PFSK-1 (cell line): Measurements from ENCODE around the gene PXYLP1.

Experiments
- POLR2AphosphoS5 ChIP-seq: IDR thresholded peaks from 2 replicates; pipeline ENCODE4 v1.6.1; 2012; ENCODE audit warnings: low read depth, mild to moderate bottlenecking, control low read depth, low read length, moderate library complexity
- SIN3A ChIP-seq: IDR thresholded peaks from 2 replicates; pipeline ENCODE4 v1.6.1; 2012; ENCODE audit warnings: mild to moderate bottlenecking, low read length, moderate library complexity, borderline replicate concordance; ENCODE audit not compliant: insufficient read depth
- TAF1 ChIP-seq: IDR thresholded peaks from 2 replicates; pipeline ENCODE4 v1.6.1; 2012; ENCODE audit warnings: low read length, control low read depth, borderline replicate concordance; ENCODE audit not compliant: insufficient read depth

GRCh38 chr3:141225939-141226338 lies 5.7 kb upstream of the PXYLP1 start:
- TF ChIP-seq POLR2AphosphoS5 (no peak), TAF1 (no peak), SIN3A (no peak)
